ENCODE data around the gene PHACTR2. TPM values are rescaled to one million over a fixed set of nuclear protein-coding genes. Genes with fewer than 3 reads are reported as not detected.

The PHACTR2 gene
- total and polyA plus RNA-seq, 9 donors = 9.8 to 76.2 (median 45.4) TPM

DNA sequence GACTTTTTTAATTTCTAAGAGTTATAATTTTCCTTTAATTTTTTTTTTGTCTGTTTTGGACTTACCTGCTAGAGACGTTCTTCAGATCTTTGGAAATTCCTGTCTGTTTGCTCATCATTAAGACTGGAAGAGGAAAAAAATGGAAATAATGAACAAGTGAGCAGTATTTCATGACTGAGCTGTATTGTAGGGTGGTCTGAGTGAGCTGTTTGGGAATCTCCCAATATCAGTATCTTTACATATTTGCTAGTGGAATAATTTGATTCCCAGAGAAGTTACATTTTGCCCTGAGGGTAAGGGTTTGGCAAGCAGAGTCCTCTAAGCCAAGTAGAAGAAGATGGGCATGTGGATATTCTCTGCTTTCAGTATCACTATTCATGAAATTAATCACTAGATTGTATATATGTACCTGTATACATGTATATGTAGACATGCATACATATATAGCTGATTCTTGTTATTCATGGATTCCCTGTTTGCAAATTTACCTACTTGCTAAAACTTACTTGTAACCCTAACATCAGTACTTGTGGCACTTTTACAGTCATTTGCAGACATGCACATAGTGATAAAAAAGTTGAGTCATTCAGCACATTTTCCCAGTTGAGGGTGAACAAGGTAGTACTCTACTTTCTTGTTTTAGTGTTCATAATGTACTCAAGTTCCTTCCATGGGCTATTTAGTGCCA lies 200.0 kb downstream of the PHACTR2 start:
- TF ChIP-seq POLR2A (IDR thresholded peaks at IDR 0.05) (no peak), EP300 (IDR thresholded peaks at IDR 0.05) (no peak)
- TF ChIP-seq, protein P1, sequence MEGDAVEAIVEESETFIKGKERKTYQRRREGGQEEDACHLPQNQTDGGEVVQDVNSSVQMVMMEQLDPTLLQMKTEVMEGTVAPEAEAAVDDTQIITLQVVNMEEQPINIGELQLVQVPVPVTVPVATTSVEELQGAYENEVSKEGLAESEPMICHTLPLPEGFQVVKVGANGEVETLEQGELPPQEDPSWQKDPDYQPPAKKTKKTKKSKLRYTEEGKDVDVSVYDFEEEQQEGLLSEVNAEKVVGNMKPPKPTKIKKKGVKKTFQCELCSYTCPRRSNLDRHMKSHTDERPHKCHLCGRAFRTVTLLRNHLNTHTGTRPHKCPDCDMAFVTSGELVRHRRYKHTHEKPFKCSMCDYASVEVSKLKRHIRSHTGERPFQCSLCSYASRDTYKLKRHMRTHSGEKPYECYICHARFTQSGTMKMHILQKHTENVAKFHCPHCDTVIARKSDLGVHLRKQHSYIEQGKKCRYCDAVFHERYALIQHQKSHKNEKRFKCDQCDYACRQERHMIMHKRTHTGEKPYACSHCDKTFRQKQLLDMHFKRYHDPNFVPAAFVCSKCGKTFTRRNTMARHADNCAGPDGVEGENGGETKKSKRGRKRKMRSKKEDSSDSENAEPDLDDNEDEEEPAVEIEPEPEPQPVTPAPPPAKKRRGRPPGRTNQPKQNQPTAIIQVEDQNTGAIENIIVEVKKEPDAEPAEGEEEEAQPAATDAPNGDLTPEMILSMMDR (IDR thresholded peaks at IDR 0.05) = no peak
- DNase-seq = no peak
- Histone ChIP-seq H3K36me3 (no peaks in the 10 kb centered on the region), H3K27me3 (no peaks in the 10 kb centered on the region), H3K4me1 (ENCODE audit: insufficient read depth) (no peaks in the 10 kb centered on the region), H3K4me3 (no peak overlapping the region), H3K27ac (no peak overlapping the region), H3K9me3 (no peaks in the 10 kb centered on the region)
- WGBS, 3 donors = 91 to 93% methylated on average over 1 of the region's 1 CpG; no CpG with 5 or more reads in 1 of the 3 donors
- intact Hi-C loops (cut with DNase I) = no loop called here

DNA sequence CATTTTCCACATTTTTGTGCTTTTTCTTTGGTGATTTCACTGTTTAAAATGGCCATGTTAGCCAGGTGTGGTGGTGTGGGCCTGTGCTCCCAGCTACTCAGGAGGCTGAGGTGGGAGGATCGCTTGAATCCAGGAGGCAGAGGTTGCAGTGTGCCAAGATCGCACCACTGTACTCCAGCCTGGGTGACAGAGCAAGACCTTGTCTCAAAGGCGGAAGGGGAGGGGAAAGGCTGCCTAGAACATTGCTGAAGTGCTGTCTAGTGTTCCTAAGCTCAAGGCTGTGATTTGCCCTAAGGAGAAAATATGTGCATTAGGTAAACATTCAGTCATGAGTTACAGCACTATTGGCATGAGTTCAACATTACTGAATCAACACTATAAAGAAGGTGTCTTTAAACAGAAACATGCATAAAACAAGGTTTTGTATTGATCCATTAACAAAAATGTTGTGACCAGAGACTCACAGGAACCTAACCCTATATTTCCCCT lies 200.6 kb downstream of the PHACTR2 start:
- H3K27ac ChIP-seq = no peak overlapping the region
- intact Hi-C loops (cut with DNase I) = no loop called here
- H3K4me3 ChIP-seq = no peak overlapping the region
- no peak for DNase-seq
- TF ChIP-seq EP300 (IDR thresholded peaks at IDR 0.05) = no peak
- TF ChIP-seq POLR2A (IDR thresholded peaks at IDR 0.05) = no peak
- TF ChIP-seq, protein P1 (IDR thresholded peaks at IDR 0.05) = no peak
- H3K27me3 ChIP-seq = no peaks in the 10 kb centered on the region
- no peaks in the 10 kb centered on the region for H3K4me1 ChIP-seq (ENCODE audit: insufficient read depth)
- WGBS, 3 donors = 93 to 99% methylated on average over 3 of the region's 3 CpGs; no CpG with 5 or more reads in 1 of the 3 donors
- H3K36me3 ChIP-seq = no peaks in the 10 kb centered on the region
- no peaks in the 10 kb centered on the region for H3K9me3 ChIP-seq

DNA sequence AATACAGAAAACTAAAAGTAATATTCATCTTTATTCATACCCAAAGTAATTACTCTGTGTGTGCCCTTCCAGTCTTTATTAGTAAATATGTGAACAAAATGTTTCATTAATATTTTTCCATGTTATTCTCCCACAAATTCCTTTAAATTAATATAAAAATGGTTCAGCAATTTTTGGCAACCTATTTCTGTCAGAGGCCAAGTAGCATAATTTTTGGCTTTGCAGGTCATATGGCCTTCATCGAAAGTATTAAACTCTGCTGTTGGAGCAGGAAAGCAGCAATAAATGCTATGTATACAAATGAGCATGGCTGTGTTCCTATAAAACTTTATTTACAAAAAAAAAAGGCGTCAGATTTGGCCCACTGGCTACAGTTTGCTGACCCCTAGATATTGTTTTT lies 202.6 kb downstream of the PHACTR2 start:
- 14 to 27% (median 19%) methylated on average over 2 of the region's 2 CpGs for WGBS, 3 donors
- Histone ChIP-seq H3K4me1 (ENCODE audit: insufficient read depth) (no peaks in the 10 kb centered on the region), H3K27ac (no peak overlapping the region), H3K4me3 (no peak overlapping the region), H3K9me3 (no peaks in the 10 kb centered on the region), H3K36me3 (no peaks in the 10 kb centered on the region), H3K27me3 (no peaks in the 10 kb centered on the region)
- intact Hi-C loops (cut with DNase I) = no loop called here
- TF ChIP-seq, protein P1 (IDR thresholded peaks at IDR 0.05) = no peak
- no peak for TF ChIP-seq POLR2A (IDR thresholded peaks at IDR 0.05)
- TF ChIP-seq EP300 (IDR thresholded peaks at IDR 0.05) = no peak
- no peak for DNase-seq

Small RNA genes lying within 50 kb of the gene (small RNA-seq; reads per million reads assigned to genes)
- not detected for gene ZC2HC1B

Other genes starting within 250 kb of the PHACTR2 start
- 1 to 10 TPM; 2.5 to 6.1 (median 4.6) TPM for gene ADAT2, start 227.3 kb upstream of the PHACTR2 start, total RNA-seq
- gene ADAT2, start 227.3 kb upstream of the PHACTR2 start, polyA plus RNA-seq = 1 to 10 TPM; 1.9 to 5.1 TPM
- gene PEX3, start 227.2 kb upstream of the PHACTR2 start, total RNA-seq = 10 to 100 TPM; 15.5 to 29.3 (median 21.0) TPM
- 10 to 100 TPM; 12.0 to 17.6 TPM for gene PEX3, start 227.2 kb upstream of the PHACTR2 start, polyA plus RNA-seq
- gene FUCA2, start 166.2 kb upstream of the PHACTR2 start, total RNA-seq = 10 to 100 TPM; 23.2 to 55.5 (median 44.8) TPM
- gene FUCA2, start 166.2 kb upstream of the PHACTR2 start, polyA plus RNA-seq = 10 to 100 TPM; 34.6 to 68.1 TPM
- gene LTV1, start 165.4 kb downstream of the PHACTR2 start, total RNA-seq = 10 to 100 TPM; 11.0 to 36.3 (median 20.4) TPM
- 10 to 100 TPM; 17.4 to 21.7 TPM for gene LTV1, start 165.4 kb downstream of the PHACTR2 start, polyA plus RNA-seq
- gene ZC2HC1B, start 186.5 kb downstream of the PHACTR2 start, total RNA-seq = under 1 TPM in 1 of 7 donors, not detected in 6; 0.50 TPM
- gene ZC2HC1B, start 186.5 kb downstream of the PHACTR2 start, polyA plus RNA-seq = not detected

Measured in ovary (tissue), 9 donors.